Activated CD8-positive, alpha-beta memory T cell treated with anti-CD3 and anti-CD28 coated beads, Interleukin-2, amount 10 ng/mL, durations not matched to agents 7 days and 5 days (primary cell): Measurements from ENCODE around the gene KLHL29. TPM values are rescaled to one million over a fixed set of nuclear protein-coding genes. Genes with fewer than 3 reads are reported as not detected.

ENCODE experiments used
- ATAC-seq: fragments of 150-1000 bp; cut with Tn5 transposase; one replicate; pipeline ENCODE4 v1.10.0; 2021; ENCODE audit warnings: moderate library complexity
- CTCF ChIA-PET: fragments of 350-600 bp; sonication (Branson Sonifier 250); formaldehyde crosslinking; loops from one replicate; lab custom pipeline; 2021; ENCODE audit warnings: antibody characterized with exemption; lab: Charles Lee
- DNase-seq: peaks from one replicate; pipeline ENCODE4 v3.0.0-alpha.2; 2020
- H3K27ac Mint-ChIP-seq: one replicate; pipeline ENCODE4 v1.8.0; 2021; ENCODE audit warnings: mild to moderate bottlenecking, mixed read lengths
- H3K27me3 Mint-ChIP-seq: one replicate; pipeline ENCODE4 v1.8.0; 2021; ENCODE audit warnings: mixed read lengths
- H3K36me3 Mint-ChIP-seq: one replicate; pipeline ENCODE4 v1.8.0; 2021; ENCODE audit warnings: mild to moderate bottlenecking, mixed read lengths
- H3K4me1 Mint-ChIP-seq: one replicate; pipeline ENCODE4 v1.8.0; 2021; ENCODE audit warnings: mixed read lengths
- H3K4me3 Mint-ChIP-seq: one replicate; pipeline ENCODE4 v1.8.0; 2021; ENCODE audit warnings: mild to moderate bottlenecking, moderate library complexity, mixed read lengths
- H3K9me3 Mint-ChIP-seq: one replicate; pipeline ENCODE4 v1.8.0; 2022; ENCODE audit warnings: low read depth, mixed read lengths
- total RNA-seq, 2 experiments: library from RNA; stranded (reverse); gene quantifications; one replicate each; pipeline ENCODE4 v1.2.3, GENCODE V29; 2021

The KLHL29 gene
- total RNA-seq, 2 experiments from 2014 or later: 0.09 to 0.12 TPM

- Mint-ChIP-seq H3K27me3 (peaks cover 3% of the 10 kb centered on the region), H3K4me3 (no peak overlapping the region), H3K36me3 (no peaks in the 10 kb centered on the region), H3K4me1 (no peaks in the 10 kb centered on the region), H3K9me3 (no peaks in the 10 kb centered on the region), H3K27ac (no peak overlapping the region)
- CTCF ChIA-PET: no interaction called here
- ATAC-seq: no peak
- DNase-seq: no peak
Measured at GRCh38 chr2:23412556-23413155, 27.7 kb downstream of the KLHL29 start.

- H3K36me3 Mint-ChIP-seq: no peaks in the 10 kb centered on the region
- no peaks in the 10 kb centered on the region for H3K4me1 Mint-ChIP-seq
- H3K4me3 Mint-ChIP-seq: no peak overlapping the region
- H3K27me3 Mint-ChIP-seq: peaks cover 3% of the 10 kb centered on the region
- H3K27ac Mint-ChIP-seq: no peak overlapping the region
- no peak for DNase-seq
- CTCF ChIA-PET: no interaction called here
- H3K9me3 Mint-ChIP-seq: no peaks in the 10 kb centered on the region
- ATAC-seq: no peak
Measured at GRCh38 chr2:23413641-23414040, 28.7 kb downstream of the KLHL29 start.

- Mint-ChIP-seq H3K4me1 (no peaks in the 10 kb centered on the region), H3K4me3 (no peak overlapping the region), H3K9me3 (no peaks in the 10 kb centered on the region), H3K36me3 (no peaks in the 10 kb centered on the region), H3K27me3 (peaks cover 3% of the 10 kb centered on the region), H3K27ac (no peak overlapping the region)
- CTCF ChIA-PET: no interaction called here
- DNase-seq: no peak
- ATAC-seq: no peak
Measured at GRCh38 chr2:23414106-23414505, 29.1 kb downstream of the KLHL29 start.

GRCh38 chr2:23414871-23415270, 29.9 kb downstream of the KLHL29 start:
- peaks cover 3% of the 10 kb centered on the region for H3K27me3 Mint-ChIP-seq
- H3K4me1 Mint-ChIP-seq: no peaks in the 10 kb centered on the region
- H3K4me3 Mint-ChIP-seq: no peak overlapping the region
- no peak overlapping the region for H3K27ac Mint-ChIP-seq
- CTCF ChIA-PET: no interaction called here
- no peak for DNase-seq
- no peaks in the 10 kb centered on the region for H3K9me3 Mint-ChIP-seq
- no peak for ATAC-seq
- no peaks in the 10 kb centered on the region for H3K36me3 Mint-ChIP-seq

GRCh38 chr2:23417310-23417709, 32.3 kb downstream of the KLHL29 start:
- no peaks in the 10 kb centered on the region for H3K9me3 Mint-ChIP-seq
- no peaks in the 10 kb centered on the region for H3K36me3 Mint-ChIP-seq
- H3K27me3 Mint-ChIP-seq: peaks cover 3% of the 10 kb centered on the region
- CTCF ChIA-PET: no interaction called here
- H3K27ac Mint-ChIP-seq: no peak overlapping the region
- DNase-seq: no peak
- H3K4me1 Mint-ChIP-seq: no peaks in the 10 kb centered on the region
- H3K4me3 Mint-ChIP-seq: no peak overlapping the region
- ATAC-seq: no peak

- H3K27ac Mint-ChIP-seq: no peak overlapping the region
- CTCF ChIA-PET: no interaction called here
- ATAC-seq: no peak
- peaks cover 3% of the 10 kb centered on the region for H3K27me3 Mint-ChIP-seq
- H3K4me3 Mint-ChIP-seq: no peak overlapping the region
- H3K4me1 Mint-ChIP-seq: no peaks in the 10 kb centered on the region
- H3K9me3 Mint-ChIP-seq: no peaks in the 10 kb centered on the region
- no peak for DNase-seq
- H3K36me3 Mint-ChIP-seq: no peaks in the 10 kb centered on the region
Measured at GRCh38 chr2:23418056-23418455, 33.1 kb downstream of the KLHL29 start.

- peaks cover 3% of the 10 kb centered on the region for H3K27me3 Mint-ChIP-seq
- H3K4me3 Mint-ChIP-seq: no peak overlapping the region
- no peaks in the 10 kb centered on the region for H3K9me3 Mint-ChIP-seq
- H3K27ac Mint-ChIP-seq: no peak overlapping the region
- CTCF ChIA-PET: no interaction called here
- H3K36me3 Mint-ChIP-seq: no peaks in the 10 kb centered on the region
- ATAC-seq (no peak), DNase-seq (no peak)
- H3K4me1 Mint-ChIP-seq: no peaks in the 10 kb centered on the region
Measured at GRCh38 chr2:23418461-23418911, 33.5 kb downstream of the KLHL29 start.

- Mint-ChIP-seq H3K36me3 (no peaks in the 10 kb centered on the region), H3K9me3 (no peaks in the 10 kb centered on the region), H3K4me3 (no peak overlapping the region), H3K4me1 (no peaks in the 10 kb centered on the region), H3K27ac (no peak overlapping the region), H3K27me3 (peaks cover 3% of the 10 kb centered on the region)
- ATAC-seq (no peak), DNase-seq (peak; percentile 33)
- CTCF ChIA-PET: no interaction called here
Measured at GRCh38 chr2:23419171-23420090, 34.5 kb downstream of the KLHL29 start.

GRCh38 chr2:23420091-23420839, 35.3 kb downstream of the KLHL29 start:
- CTCF ChIA-PET: no interaction called here
- H3K27me3 Mint-ChIP-seq: peaks cover under 1% of the 10 kb centered on the region

GRCh38 chr2:23420840-23421476, 36.0 kb downstream of the KLHL29 start:
- DNase-seq (no peak), ATAC-seq (no peak)
- H3K9me3 Mint-ChIP-seq: no peaks in the 10 kb centered on the region
- H3K36me3 Mint-ChIP-seq: no peaks in the 10 kb centered on the region
- no peak overlapping the region for H3K4me3 Mint-ChIP-seq
- CTCF ChIA-PET: no interaction called here
- H3K4me1 Mint-ChIP-seq: no peaks in the 10 kb centered on the region
- no peak overlapping the region for H3K27ac Mint-ChIP-seq
- no peaks in the 10 kb centered on the region for H3K27me3 Mint-ChIP-seq

More at GRCh38 chr2:23420091-23420839, 35.3 kb downstream of the KLHL29 start:
- DNase-seq (peak; percentile 25), ATAC-seq (no peak)
- H3K27ac Mint-ChIP-seq: no peak overlapping the region
- H3K4me3 Mint-ChIP-seq: no peak overlapping the region
- no peaks in the 10 kb centered on the region for H3K4me1 Mint-ChIP-seq
- H3K9me3 Mint-ChIP-seq: no peaks in the 10 kb centered on the region
- no peaks in the 10 kb centered on the region for H3K36me3 Mint-ChIP-seq

- no peak for ATAC-seq
- CTCF ChIA-PET: no interaction called here
- Mint-ChIP-seq H3K27ac (no peak overlapping the region), H3K4me3 (no peak overlapping the region), H3K4me1 (no peaks in the 10 kb centered on the region), H3K27me3 (no peaks in the 10 kb centered on the region), H3K36me3 (no peaks in the 10 kb centered on the region), H3K9me3 (no peaks in the 10 kb centered on the region)
- no peak for DNase-seq
Measured at GRCh38 chr2:23422089-23423061, 37.4 kb downstream of the KLHL29 start.

GRCh38 chr2:23423062-23423872, 38.3 kb downstream of the KLHL29 start:
- Mint-ChIP-seq H3K4me3 (no peak overlapping the region), H3K27me3 (no peaks in the 10 kb centered on the region), H3K4me1 (no peaks in the 10 kb centered on the region), H3K9me3 (no peaks in the 10 kb centered on the region), H3K36me3 (no peaks in the 10 kb centered on the region), H3K27ac (no peak overlapping the region)
- CTCF ChIA-PET: no interaction called here
- DNase-seq: peak; percentile 33
- no peak for ATAC-seq
